Measurements from ENCODE around the gene TNIK.

- TF ChIP-seq CTCF (IDR thresholded peaks at IDR 0.05): no peak
- TF ChIP-seq POLR2A (IDR thresholded peaks at IDR 0.05; ENCODE audit: low read depth): no peak
- no peak for TF ChIP-seq POLR2AphosphoS5 (IDR thresholded peaks at IDR 0.05)
Observed at GRCh38 chr3:171228240-171228639, 232.0 kb downstream of the TNIK start.

Data from esophagus muscularis mucosa (tissue), 3 donors.